ENCODE data around the gene GRM8. TPM values are rescaled to one million over a fixed set of nuclear protein-coding genes. Genes with fewer than 3 reads are reported as not detected.
A peak's percentile ranks its signal among the peaks of the same experiment; 100 is the strongest.
"Not testable (repeated sequence)": the region's sequence is repeated elsewhere in the genome, so short reads cannot be mapped to it uniquely, and the experiment has no call there.

GRM8 gene
- total RNA-seq, 8 experiments from 2014 or later = 0.35 to 4.8 (median 2.7) TPM; not detected in 1

DNA sequence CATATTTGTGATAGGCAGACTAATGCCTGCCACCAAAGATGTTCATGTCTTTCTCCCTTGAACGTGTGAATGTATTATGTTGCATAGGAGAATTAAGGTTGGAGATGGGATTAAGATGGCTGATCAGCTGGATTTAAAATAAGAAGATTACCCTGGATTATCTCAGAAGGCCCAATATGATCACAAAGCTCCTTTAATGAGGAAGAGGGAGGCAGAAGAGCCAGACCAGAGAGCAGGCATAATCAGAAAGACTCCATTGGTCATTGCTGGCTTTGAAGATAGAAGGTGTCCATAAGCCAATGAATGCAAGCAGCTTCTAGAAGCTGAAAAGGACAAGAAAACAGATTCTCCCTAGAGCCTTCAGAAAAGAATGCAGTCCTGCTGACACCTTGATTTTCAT lies 410.3 kb downstream of the GRM8 start:
- 0 to 100% (median 80%) methylated on average over 1 of the region's 1 CpG; no CpG with 5 or more reads in 4 of the 10 experiments for WGBS, 10 experiments
- ATAC-seq (replicated peaks in 6 of 8) = no peak
- H3K27ac ChIP-seq = no peak overlapping the region
- H3K4me1 ChIP-seq (replicated peaks in 1 of 2) = no peaks in the 10 kb centered on the region
- no peak overlapping the region for H3K4me3 ChIP-seq
- in situ Hi-C loops (cut with MboI; ENCODE audit: low pct_unique_long_range_greater_than_20kb in 2 of 9, low sequenced_read_pairs in 9 of 9, unreplicated experiment in 9 of 9) = no loop called here

DNA sequence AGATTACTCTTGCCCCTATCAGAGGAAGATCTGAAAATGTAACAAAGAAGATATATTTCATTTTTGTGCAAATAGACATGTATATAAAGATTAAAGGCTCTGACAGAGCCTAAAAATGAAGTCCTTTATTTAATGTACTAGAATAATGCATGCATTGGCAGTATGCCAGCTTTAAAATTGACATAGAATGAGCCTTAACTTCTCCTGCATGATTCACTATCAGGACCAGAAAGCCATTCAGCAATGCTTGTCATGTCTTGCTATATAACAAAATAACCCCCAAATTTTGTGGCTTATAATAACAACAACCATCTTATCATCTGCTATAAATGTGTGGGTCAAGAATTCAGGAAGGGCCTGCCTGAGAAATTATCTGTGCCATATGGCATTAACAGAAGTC lies 411.9 kb downstream of the GRM8 start:
- no peak for ATAC-seq (replicated peaks in 6 of 8)

DNA sequence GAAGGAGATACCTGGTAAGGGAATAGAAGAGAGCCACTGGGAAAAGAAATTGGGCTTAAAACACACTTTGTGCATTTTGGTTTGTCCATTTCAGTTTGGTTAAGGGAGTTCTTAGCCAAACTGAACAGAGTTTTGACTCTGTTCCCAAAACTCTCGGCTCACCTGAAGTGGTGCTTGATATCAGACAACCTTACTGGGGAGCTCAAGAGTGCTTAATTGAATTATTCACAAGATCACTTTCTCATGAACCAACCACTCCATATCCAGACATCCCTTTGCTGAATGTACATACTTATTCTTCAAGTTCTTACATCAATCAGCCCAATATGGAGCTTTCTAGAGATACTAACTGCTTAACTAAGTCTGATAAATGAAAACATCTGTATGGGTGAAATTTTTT lies 413.1 kb downstream of the GRM8 start:
- H3K27ac ChIP-seq = no peak overlapping the region
- WGBS, 10 experiments = 0 to 100% (median 51%) methylated on average over 1 of the region's 1 CpG; no CpG with 5 or more reads in 4 of the 10 experiments
- no peaks in the 10 kb centered on the region for H3K4me1 ChIP-seq (replicated peaks in 1 of 2)
- no peak overlapping the region for H3K4me3 ChIP-seq
- ATAC-seq (replicated peaks in 6 of 8) = no peak
- in situ Hi-C loops (cut with MboI; ENCODE audit: low pct_unique_long_range_greater_than_20kb in 2 of 9, low sequenced_read_pairs in 9 of 9, unreplicated experiment in 9 of 9) = no loop called here

More for the DNA sequence above, 411.9 kb downstream of the GRM8 start:
- Histone ChIP-seq H3K4me3 (no peak overlapping the region), H3K4me1 (replicated peaks in 1 of 2) (no peaks in the 10 kb centered on the region), H3K27ac (no peak overlapping the region)
- in situ Hi-C loops (cut with MboI; ENCODE audit: low pct_unique_long_range_greater_than_20kb in 2 of 9, low sequenced_read_pairs in 9 of 9, unreplicated experiment in 9 of 9) = no loop called here

DNA sequence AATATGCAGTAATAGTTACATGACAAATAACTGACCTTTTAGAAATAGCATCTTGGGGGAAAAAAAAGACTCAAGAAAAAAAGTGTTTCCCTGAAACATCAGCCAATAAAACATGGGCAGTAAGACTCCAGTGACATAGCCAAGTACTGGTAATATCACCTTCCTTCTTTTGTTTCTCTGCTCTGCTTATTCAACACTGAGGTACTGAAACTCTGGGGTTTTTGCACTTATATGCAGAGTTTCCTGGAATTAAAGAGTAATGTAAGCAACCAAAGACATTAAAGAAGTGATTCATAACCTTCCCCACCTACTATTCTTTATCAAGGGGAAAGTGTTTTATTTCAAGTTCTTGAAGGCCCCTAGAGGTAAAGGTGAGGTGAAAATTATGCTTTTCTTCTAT lies 414.5 kb downstream of the GRM8 start:
- in situ Hi-C loops (cut with MboI; ENCODE audit: low pct_unique_long_range_greater_than_20kb in 2 of 9, low sequenced_read_pairs in 9 of 9, unreplicated experiment in 9 of 9) = no loop called here
- no peak overlapping the region for H3K4me3 ChIP-seq
- H3K4me1 ChIP-seq (replicated peaks in 1 of 2) = no peaks in the 10 kb centered on the region
- no peak for ATAC-seq (replicated peaks in 6 of 8)
- no peak overlapping the region for H3K27ac ChIP-seq

DNA sequence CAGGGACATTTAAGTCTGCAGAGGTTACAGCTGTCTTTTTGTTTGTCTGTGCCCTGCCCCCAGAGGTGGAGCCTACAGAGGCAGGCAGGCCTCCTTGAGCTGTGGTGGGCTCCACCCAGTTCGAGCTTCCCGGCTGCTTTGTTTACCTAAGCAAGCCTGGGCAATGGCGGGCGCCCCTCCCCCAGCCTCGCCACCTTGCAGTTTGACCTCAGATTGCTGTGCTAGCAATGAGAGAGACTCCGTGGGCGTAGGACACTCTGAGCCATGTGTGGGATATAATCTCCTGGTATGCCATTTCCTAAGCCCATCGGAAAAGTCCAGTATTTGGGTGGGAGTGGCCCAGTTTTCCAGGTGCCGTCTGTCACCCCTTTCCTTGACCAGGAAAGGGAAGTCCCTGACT lies 421.5 kb downstream of the GRM8 start:
- H3K4me3 ChIP-seq; ATAC-seq (replicated peaks in 6 of 8); H3K27ac ChIP-seq; H3K4me1 ChIP-seq (replicated peaks in 1 of 2); in situ Hi-C loops (cut with MboI; ENCODE audit: low pct_unique_long_range_greater_than_20kb in 2 of 9, low sequenced_read_pairs in 9 of 9, unreplicated experiment in 9 of 9): not testable (repeated sequence)
- 20 to 100% methylated on average over 1 of the region's 9 CpGs; no CpG with 5 or more reads in 8 of the 10 experiments for WGBS, 10 experiments

DNA sequence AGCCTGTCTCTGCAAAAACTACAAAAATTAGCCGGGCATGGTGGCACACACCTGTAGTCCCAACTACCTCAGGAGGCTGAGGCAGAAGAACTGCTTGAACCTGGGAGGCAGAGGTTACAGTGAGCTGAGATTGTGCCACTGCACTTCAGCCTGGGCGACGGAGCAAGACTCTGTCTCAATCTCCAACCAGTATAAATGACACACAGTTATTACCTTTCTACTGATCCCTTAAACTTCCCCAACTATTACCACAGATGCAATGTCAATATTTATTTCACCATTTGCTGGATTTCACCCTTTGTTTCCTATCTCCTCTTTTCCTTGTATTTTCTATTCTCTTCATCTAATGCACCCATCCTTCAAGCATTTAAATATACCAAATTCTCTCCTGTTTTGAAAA lies 431.8 kb downstream of the GRM8 start:
- Histone ChIP-seq H3K4me3 (no peak overlapping the region), H3K27ac (no peak overlapping the region), H3K4me1 (replicated peaks in 1 of 2) (no peaks in the 10 kb centered on the region)
- in situ Hi-C loops (cut with MboI; ENCODE audit: low pct_unique_long_range_greater_than_20kb in 2 of 9, low sequenced_read_pairs in 9 of 9, unreplicated experiment in 9 of 9) = no loop called here
- no peak for ATAC-seq (replicated peaks in 6 of 8)
- 0 to 100% (median 50%) methylated on average over 1 to 3 of the region's 3 CpGs; no CpG with 5 or more reads in 6 of the 10 experiments for WGBS, 10 experiments

DNA sequence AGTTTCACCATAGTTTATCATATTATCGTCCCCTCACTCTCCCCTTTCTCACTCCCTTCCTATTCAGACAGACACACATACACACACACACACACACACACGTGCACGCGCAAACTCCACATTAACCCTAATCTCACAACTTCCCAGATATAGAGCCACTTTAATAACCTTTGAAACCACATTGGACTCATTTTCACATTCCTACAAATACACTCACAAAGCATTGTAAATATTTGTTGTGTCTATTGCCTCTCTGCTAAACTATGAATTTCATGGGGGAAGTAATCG lies 433.6 kb downstream of the GRM8 start:
- 0 to 94% (median 84%) methylated on average over 1 to 5 of the region's 5 CpGs; no CpG with 5 or more reads in 1 of the 10 experiments for WGBS, 10 experiments
- in situ Hi-C loops (cut with MboI; ENCODE audit: low pct_unique_long_range_greater_than_20kb in 2 of 9, low sequenced_read_pairs in 9 of 9, unreplicated experiment in 9 of 9) = no loop called here
- Histone ChIP-seq H3K4me3 (no peak overlapping the region), H3K4me1 (replicated peaks in 1 of 2) (no peaks in the 10 kb centered on the region), H3K27ac (no peak overlapping the region)
- no peak for ATAC-seq (replicated peaks in 6 of 8)

DNA sequence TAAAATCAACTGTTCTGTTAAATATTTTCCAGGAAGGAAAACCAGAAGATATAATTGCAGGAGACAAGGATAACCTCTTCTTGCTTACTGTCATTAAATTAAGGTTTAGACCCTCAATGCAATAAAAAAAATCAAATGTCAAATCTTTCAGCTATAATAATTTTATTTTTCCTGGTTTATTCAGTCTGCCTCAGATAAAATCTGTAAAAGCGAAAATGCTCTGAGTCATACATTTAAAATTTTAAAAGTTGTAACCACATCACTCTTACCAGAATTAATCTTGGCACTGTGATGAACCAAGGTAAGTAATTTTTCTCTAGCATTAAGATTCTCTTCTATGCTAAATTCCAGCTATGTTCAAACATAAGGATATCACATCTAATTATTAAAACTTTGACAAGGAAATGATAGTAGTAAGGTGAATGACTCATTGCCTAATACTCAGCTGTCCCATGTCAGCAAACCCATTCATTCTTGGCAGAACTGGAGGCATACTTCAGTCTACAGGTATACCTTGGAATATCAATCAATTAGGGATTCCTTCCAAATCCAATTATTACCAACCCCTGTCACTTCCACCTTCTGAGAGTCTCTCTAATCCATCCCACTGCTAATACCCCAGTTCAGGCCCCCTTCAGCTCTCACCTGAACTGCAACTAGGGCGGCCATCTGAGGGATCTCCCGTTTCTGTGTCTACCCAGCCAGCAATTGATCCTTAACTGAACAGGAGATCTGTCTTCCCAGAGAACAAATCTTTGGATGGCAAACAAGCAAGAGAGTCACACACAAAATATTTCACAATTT lies 434.1 kb downstream of the GRM8 start:
- no peak for ATAC-seq (replicated peaks in 6 of 8)
- H3K4me3 ChIP-seq = no peak overlapping the region
- in situ Hi-C loops (cut with MboI; ENCODE audit: low pct_unique_long_range_greater_than_20kb in 2 of 9, low sequenced_read_pairs in 9 of 9, unreplicated experiment in 9 of 9) = no loop called here
- 0 to 100% (median 88%) methylated on average over 1 to 3 of the region's 3 CpGs; no CpG with 5 or more reads in 1 of the 10 experiments for WGBS, 10 experiments
- no peaks in the 10 kb centered on the region for H3K4me1 ChIP-seq (replicated peaks in 1 of 2)
- no peak overlapping the region for H3K27ac ChIP-seq

DNA sequence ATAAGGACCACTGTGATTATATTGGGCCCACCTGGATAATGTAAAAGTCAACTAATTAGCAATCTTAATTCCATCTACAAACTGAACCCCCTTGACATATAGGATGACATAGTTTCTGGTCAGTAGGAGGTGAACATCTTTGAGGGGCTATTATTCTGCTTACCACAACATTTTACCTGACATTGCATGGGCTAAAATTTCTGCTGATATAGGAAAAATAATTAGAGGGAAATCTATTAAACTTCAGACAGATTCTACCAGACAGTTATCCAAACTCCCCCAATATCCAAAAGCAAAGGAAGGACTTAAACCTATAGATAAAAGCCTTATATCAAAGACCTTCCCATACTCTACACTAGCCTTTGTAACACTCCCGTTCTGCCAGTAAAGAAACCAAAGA lies 443.6 kb downstream of the GRM8 start:
- 0 to 100% (median 33%) methylated on average over 1 of the region's 1 CpG; no CpG with 5 or more reads in 4 of the 10 experiments for WGBS, 10 experiments
- no peak for ATAC-seq (replicated peaks in 6 of 8)
- H3K4me3 ChIP-seq = no peak overlapping the region
- H3K27ac ChIP-seq = no peak overlapping the region
- no peaks in the 10 kb centered on the region for H3K4me1 ChIP-seq (replicated peaks in 1 of 2)
- in situ Hi-C loops (cut with MboI; ENCODE audit: low pct_unique_long_range_greater_than_20kb in 2 of 9, low sequenced_read_pairs in 9 of 9, unreplicated experiment in 9 of 9) = no loop called here

DNA sequence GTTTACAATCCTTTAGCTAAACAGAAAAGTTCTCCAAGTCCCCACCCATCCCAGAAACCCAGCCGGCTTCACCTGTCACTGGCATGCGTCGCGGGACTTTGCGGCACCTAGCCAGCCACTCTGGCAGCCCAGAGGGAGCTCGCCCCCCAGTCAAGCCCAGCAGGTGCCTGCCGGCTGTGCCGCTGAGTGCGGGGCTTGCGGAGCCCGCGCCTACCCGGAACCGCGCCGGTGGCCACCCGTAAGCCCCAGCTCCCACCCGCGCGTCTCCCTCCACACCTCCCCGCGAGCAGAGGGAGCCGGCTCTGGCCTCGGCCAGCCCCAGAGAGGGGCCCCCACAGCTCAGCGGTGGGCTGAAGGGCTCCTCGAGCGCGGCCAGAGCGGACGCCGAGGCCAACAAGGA lies 446.1 kb downstream of the GRM8 start:
- Histone ChIP-seq H3K4me1 (replicated peaks in 1 of 2) (no peaks in the 10 kb centered on the region), H3K27ac (no peak overlapping the region), H3K4me3 (no peak overlapping the region)
- no peak for ATAC-seq (replicated peaks in 6 of 8)
- WGBS, 10 experiments = 60 to 100% (median 100%) methylated on average over 1 to 9 of the region's 31 CpGs; no CpG with 5 or more reads in 5 of the 10 experiments
- in situ Hi-C loops (cut with MboI; ENCODE audit: low pct_unique_long_range_greater_than_20kb in 2 of 9, low sequenced_read_pairs in 9 of 9, unreplicated experiment in 9 of 9) = no loop called here

DNA sequence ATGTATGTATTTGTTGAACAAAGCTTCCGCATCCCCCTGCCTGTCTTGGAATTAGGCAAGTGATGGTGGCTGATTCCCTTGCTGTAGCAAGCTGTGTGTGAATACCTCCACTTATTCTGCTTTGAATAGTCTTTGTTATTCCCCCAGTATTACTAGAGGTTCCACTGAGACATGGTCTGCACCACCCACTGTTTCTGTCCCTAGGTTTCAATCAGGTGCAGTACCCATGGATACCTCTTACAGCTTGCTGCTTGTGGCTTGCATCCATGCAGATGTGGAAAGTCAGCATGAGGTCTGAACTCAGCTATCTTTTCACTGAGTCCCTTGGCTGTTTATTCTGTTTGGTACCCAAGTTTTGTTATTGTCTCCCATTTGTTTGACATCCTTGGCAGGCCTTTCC lies 447.4 kb downstream of the GRM8 start:
- in situ Hi-C loops (cut with MboI; ENCODE audit: low pct_unique_long_range_greater_than_20kb in 2 of 9, low sequenced_read_pairs in 9 of 9, unreplicated experiment in 9 of 9) = no loop called here
- Histone ChIP-seq H3K4me1 (replicated peaks in 1 of 2) (no peaks in the 10 kb centered on the region), H3K4me3 (no peak overlapping the region), H3K27ac (no peak overlapping the region)
- 83 to 100% methylated on average over 1 of the region's 1 CpG; no CpG with 5 or more reads in 8 of the 10 experiments for WGBS, 10 experiments
- no peak for ATAC-seq (replicated peaks in 6 of 8)

DNA sequence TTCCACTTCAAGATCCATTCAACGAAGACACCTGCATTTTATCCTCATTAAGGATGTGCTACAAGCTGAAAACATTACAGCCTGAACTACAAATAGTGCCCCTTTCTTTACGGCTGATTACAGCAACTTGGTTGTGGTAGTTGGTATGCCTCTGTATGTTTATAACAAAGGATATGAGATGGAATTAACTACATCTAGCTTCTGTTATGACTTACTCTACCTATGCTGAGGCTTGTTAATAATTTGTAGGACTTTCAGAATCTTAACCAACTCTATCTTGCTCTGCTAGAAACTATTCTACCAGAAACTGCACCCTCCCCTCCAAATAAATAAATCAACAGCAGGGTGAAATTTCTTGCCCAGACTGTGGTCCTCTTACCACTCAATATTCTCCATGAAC lies 448.1 kb downstream of the GRM8 start:
- no peak for ATAC-seq (replicated peaks in 6 of 8)
- in situ Hi-C loops (cut with MboI; ENCODE audit: low pct_unique_long_range_greater_than_20kb in 2 of 9, low sequenced_read_pairs in 9 of 9, unreplicated experiment in 9 of 9) = no loop called here
- H3K4me3 ChIP-seq = no peak overlapping the region
- no peaks in the 10 kb centered on the region for H3K4me1 ChIP-seq (replicated peaks in 1 of 2)
- WGBS, 10 experiments = 0 to 100% (median 18%) methylated on average over 1 to 2 of the region's 2 CpGs; no CpG with 5 or more reads in 3 of the 10 experiments
- no peak overlapping the region for H3K27ac ChIP-seq

DNA sequence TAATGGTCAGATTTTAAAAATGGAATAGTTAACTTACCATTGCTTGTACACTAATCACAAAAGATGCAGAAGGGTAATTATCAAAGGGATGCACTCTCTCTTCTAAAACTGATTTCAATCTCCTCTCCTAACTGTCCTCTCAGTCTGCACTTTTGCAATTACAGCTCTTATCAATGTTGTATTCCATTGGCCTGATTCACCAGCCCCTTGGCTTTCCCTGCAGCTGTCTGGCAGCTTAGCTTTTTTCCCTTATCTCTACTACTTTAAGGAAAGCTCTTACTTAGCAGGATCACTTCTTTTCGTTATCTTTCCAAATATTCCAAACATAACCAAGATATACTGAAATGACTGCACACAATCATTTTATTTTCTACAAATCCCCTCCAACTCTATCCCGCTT lies 448.8 kb downstream of the GRM8 start:
- ATAC-seq (replicated peaks in 6 of 8) = no peak

DNA sequence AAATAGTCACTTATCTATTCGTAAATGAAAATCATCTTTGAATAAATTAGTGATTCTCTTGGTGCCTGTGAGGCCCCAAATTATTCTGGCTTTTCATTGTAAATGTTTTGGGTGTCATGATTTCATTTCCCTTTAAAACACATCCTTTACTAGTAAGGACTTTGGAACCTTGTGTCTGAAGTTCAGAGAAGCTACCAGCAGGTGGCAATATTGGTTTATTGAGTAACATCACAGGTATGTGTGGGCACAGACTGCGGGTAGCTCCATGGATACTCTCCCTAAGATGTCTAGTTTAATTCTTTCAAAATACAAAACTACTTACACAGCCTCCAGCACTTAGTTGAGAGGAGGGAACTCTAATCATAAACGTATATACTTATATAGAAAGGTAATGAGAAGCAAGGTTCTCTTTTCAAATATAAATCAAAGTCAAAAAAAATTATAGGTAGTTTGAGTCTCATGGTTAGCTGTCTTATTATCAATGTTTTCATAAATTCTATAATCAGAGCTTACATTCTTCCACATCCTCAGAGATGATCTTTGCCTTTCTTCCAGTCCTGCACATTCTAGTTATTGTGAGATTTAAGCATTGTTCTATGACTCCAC lies 449.6 kb downstream of the GRM8 start:
- ATAC-seq (replicated peaks in 6 of 8) = peak in 5 of 8 experiments; percentile 46 to 92 (median 84)
- Histone ChIP-seq H3K27ac (no peak overlapping the region), H3K4me3 (no peak overlapping the region), H3K4me1 (replicated peaks in 1 of 2) (no peaks in the 10 kb centered on the region)
- WGBS, 10 experiments = 0 to 56% (median 18%) methylated on average over 1 to 3 of the region's 3 CpGs; no CpG with 5 or more reads in 1 of the 10 experiments
- in situ Hi-C loops (cut with MboI; ENCODE audit: low pct_unique_long_range_greater_than_20kb in 2 of 9, low sequenced_read_pairs in 9 of 9, unreplicated experiment in 9 of 9) = no loop called here

More for the DNA sequence above, 448.8 kb downstream of the GRM8 start:
- 0 to 100% (median 81%) methylated on average over 1 to 2 of the region's 2 CpGs for WGBS, 10 experiments
- H3K4me3 ChIP-seq = no peak overlapping the region
- in situ Hi-C loops (cut with MboI; ENCODE audit: low pct_unique_long_range_greater_than_20kb in 2 of 9, low sequenced_read_pairs in 9 of 9, unreplicated experiment in 9 of 9) = no loop called here
- no peak overlapping the region for H3K27ac ChIP-seq
- H3K4me1 ChIP-seq (replicated peaks in 1 of 2) = no peaks in the 10 kb centered on the region

All from motor neuron (in vitro differentiated cells).